Skeletal muscle satellite cell (primary cell): Measurements from ENCODE around the gene PTRH2.

Experiments used
- H3K27me3 ChIP-seq: 2 replicates; pipeline ENCODE4 v1.7.0; 2013; ENCODE audit warnings: low read length; ENCODE audit not compliant: control insufficient read depth, insufficient read depth
- H3K36me3 ChIP-seq: 2 replicates; pipeline ENCODE4 v1.7.0; 2013; ENCODE audit warnings: mild to moderate bottlenecking, control low read depth, low read length; ENCODE audit not compliant: insufficient read depth
- H3K4me1 ChIP-seq: 2 replicates; pipeline ENCODE4 v1.7.0; 2013; ENCODE audit warnings: low read length; ENCODE audit not compliant: control insufficient read depth, insufficient read depth
- H3K4me2 ChIP-seq: 2 replicates; pipeline ENCODE4 v1.7.0; 2013; ENCODE audit warnings: mild to moderate bottlenecking, low read length
- H3K4me3 ChIP-seq: 2 replicates; pipeline ENCODE4 v1.7.0; 2013; ENCODE audit warnings: low read length
- H3K9ac ChIP-seq: 2 replicates; pipeline ENCODE4 v1.7.0; 2013; ENCODE audit warnings: mild to moderate bottlenecking, low read depth, low read length, moderate library complexity
- H3K9me3 ChIP-seq: replicated peaks from 2 replicates; pipeline ENCODE4 v1.7.0; 2013; ENCODE audit warnings: mild to moderate bottlenecking, control low read depth, low read length

The PTRH2 gene

DNA sequence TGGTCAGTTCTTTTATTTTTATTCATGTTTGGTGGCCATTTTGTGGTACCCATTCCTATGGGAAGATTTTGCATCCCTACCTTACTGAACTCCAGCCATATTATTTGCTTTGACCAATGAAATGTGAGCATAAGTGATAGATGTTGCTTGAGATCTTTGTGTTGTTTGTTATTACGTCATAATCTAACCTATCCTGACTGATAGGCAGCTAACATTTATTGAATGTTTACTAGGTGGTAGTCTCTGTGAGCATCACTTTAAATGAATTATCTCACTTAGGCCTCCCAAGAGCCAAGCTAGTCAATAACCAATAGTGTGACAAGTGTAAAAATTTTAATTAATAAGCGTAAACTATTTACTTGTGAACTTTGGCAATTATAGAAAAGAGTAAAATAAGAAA lies 37.8 kb upstream of the PTRH2 start:
- H3K36me3 ChIP-seq: peaks cover 6% of the 10 kb centered on the region
- H3K4me1 ChIP-seq: no peaks in the 10 kb centered on the region
- no peak overlapping the region for H3K4me2 ChIP-seq
- H3K4me3 ChIP-seq: no peak overlapping the region
- H3K9me3 ChIP-seq: no peaks in the 10 kb centered on the region
- no peak overlapping the region for H3K9ac ChIP-seq
- H3K27me3 ChIP-seq: no peaks in the 10 kb centered on the region

DNA sequence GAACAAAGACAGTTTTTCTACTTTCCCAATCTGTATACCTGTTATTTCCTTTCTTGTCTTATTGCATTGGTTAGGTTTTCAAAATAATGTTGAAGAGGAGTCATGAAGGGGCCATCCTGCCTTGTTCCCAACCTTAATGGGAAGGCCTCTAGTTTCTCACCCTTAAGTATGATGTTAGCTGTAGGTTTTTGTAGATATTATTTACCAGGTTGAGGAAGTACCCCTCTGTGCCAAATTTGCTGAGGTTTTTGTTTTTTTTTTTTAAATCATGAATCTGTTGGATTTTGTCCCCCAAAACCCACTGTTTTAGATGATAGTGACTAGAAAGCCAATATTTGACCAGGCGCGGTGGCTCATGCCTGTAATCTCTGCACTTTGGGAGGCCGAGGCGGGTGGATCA lies 36.6 kb upstream of the PTRH2 start:
- Histone ChIP-seq H3K4me2 (no peak overlapping the region), H3K9me3 (no peaks in the 10 kb centered on the region), H3K4me3 (no peak overlapping the region), H3K36me3 (peaks cover 7% of the 10 kb centered on the region), H3K27me3 (no peaks in the 10 kb centered on the region), H3K4me1 (no peaks in the 10 kb centered on the region), H3K9ac (no peak overlapping the region)

DNA sequence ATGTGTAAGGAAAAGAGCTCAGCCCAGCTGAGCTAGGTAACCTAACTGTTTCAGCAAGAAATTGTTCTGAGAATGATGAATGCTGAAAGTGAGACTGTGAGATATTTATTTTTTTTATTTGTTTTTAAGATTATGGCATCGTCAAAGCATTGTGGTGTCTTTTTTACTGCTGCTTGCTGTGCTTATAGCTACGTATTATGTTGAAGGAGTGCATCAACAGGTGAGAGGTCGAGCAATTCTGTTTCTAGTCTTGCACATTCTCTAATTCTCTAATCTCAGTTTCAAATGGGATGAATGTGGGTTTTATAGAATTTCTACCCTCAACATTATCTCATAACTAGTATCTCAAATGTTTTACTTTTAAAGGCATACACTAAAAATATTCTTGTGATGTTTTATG lies 30.1 kb upstream of the PTRH2 start:
- H3K36me3 ChIP-seq: peaks cover 9% of the 10 kb centered on the region
- no peak overlapping the region for H3K4me2 ChIP-seq
- no peak overlapping the region for H3K4me3 ChIP-seq

DNA sequence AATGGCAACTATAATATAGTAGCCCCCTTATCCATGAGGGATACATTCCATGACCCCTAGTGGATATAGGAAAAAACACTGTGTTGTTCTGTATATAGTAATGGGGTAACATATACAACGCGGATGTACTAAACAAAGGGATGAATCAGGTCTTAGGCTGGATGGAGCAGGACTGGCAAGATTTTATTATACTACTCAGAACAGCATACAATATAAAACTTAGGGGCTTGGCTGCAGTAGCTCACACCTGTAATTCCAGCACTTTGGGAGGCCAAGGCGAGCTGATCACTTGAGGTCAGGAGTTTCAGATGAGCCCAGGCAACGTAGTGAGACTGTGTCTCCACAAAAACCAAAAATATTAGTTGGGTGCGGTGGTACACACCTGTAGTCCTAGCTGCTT lies 27.0 kb upstream of the PTRH2 start:
- no peaks in the 10 kb centered on the region for H3K27me3 ChIP-seq
- no peak overlapping the region for H3K4me2 ChIP-seq
- no peak overlapping the region for H3K4me3 ChIP-seq
- H3K9me3 ChIP-seq: no peaks in the 10 kb centered on the region
- H3K4me1 ChIP-seq: no peaks in the 10 kb centered on the region
- H3K36me3 ChIP-seq: peaks cover 14% of the 10 kb centered on the region
- H3K9ac ChIP-seq: no peak overlapping the region

More for the DNA sequence above, 30.1 kb upstream of the PTRH2 start:
- Histone ChIP-seq H3K27me3 (no peaks in the 10 kb centered on the region), H3K9ac (no peak overlapping the region), H3K4me1 (no peaks in the 10 kb centered on the region), H3K9me3 (no peaks in the 10 kb centered on the region)

DNA sequence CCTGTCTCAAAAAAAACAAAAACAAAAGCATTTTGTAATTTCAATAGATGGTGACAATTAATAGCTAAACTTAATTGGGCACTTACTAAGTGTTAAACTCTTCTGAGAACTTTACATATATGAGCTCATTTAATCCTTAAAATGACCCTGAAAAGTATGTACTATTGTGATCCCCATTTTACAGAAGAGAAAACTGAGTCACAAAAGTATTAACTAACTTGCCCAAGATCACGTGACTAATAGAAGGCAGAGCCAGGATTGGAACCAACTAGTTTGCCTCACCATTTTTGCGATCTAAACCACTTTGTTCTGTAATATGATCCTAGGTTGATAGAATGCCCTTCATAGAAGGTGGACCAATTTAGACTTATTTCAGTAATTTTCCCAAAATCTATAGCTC lies 26.5 kb upstream of the PTRH2 start:
- Histone ChIP-seq H3K9ac (no peak overlapping the region), H3K9me3 (no peaks in the 10 kb centered on the region), H3K4me3 (no peak overlapping the region), H3K4me2 (no peak overlapping the region), H3K36me3 (peaks cover 12% of the 10 kb centered on the region), H3K4me1 (no peaks in the 10 kb centered on the region), H3K27me3 (no peaks in the 10 kb centered on the region)

DNA sequence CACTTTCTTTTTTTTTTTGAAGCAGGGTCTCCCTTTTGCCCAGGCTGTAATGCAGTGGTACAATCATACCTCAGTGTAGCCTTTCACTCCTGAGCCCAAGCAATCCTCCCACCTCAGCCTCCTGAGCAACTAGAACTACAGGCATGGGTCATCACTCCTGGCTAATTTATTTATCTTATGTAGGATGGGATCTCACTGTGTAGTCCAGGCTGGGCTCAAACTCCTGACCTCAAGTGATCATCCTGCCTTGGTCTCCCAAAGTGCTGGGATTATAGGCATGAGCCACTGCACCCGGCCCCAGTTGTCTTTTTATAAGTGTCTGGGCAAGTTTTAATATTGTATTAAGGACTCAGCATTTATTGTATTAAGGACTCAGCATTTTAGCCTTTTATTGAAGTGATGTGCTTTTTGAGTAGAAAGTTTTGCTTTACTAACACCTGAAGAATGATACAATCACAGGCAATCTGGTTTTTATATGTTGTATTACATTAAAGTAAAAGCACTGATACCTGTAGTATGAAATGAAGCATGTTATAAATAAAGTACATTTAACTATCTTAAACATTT lies 23.1 kb upstream of the PTRH2 start:
- no peaks in the 10 kb centered on the region for H3K27me3 ChIP-seq
- peaks cover 10% of the 10 kb centered on the region for H3K36me3 ChIP-seq
- no peak overlapping the region for H3K4me2 ChIP-seq
- H3K9me3 ChIP-seq: no peaks in the 10 kb centered on the region
- no peak overlapping the region for H3K9ac ChIP-seq
- H3K4me1 ChIP-seq: no peaks in the 10 kb centered on the region
- H3K4me3 ChIP-seq: no peak overlapping the region

DNA sequence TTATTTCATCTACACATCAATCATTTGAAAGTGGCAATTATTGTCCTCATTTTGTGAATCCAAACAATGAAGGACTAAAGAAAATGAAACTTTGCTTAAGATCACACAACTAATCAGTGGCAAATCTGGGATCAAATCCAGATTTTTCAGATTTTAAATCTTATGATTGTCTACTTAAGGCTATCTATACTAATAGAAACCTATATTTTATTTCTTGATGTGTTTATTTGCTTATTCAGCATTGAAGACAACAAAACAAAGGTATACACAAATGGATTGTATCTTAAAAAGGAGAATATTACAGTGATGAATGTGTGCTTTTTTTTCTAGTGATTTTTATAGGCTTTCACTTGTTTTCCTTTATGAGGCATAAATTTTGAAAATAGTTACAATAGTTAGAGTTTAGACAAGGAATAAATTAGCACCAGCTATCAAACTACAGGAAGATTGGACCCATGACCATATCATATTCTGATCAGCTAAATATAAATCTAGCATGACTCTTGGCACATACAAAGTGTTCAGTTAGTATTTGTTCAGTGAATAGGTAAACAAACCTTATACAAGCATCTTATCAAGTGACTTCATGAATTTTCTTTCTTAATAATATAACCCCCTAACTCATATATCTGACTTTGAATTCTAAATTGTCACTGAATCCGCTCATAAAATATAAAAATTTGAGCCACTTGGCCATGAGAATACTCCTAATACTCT lies 20.7 kb upstream of the PTRH2 start:
- Histone ChIP-seq H3K4me1 (no peaks in the 10 kb centered on the region), H3K4me2 (no peak overlapping the region), H3K36me3 (peaks cover 9% of the 10 kb centered on the region), H3K9ac (no peak overlapping the region), H3K27me3 (no peaks in the 10 kb centered on the region), H3K4me3 (no peak overlapping the region), H3K9me3 (no peaks in the 10 kb centered on the region)

DNA sequence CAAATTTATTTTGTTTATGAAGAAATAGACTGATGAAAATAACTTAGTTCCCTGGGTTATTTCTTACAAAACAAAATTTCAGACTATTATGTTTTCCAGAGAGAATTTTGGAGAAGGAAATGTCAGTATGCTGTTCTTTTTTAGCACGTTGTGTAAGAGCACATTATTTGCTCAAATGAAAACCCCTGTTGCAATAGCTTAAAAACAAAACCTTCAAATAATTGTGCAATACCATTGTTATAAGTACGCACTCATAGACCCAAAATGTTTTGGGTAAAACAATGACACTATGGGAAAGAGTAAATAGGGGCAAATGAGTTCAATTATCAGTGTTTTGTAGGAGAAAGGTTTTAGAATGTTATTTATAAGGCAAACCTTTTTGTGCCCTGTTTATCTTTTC lies 18.5 kb upstream of the PTRH2 start:
- no peaks in the 10 kb centered on the region for H3K27me3 ChIP-seq
- no peak overlapping the region for H3K4me2 ChIP-seq
- H3K4me1 ChIP-seq: no peaks in the 10 kb centered on the region
- H3K4me3 ChIP-seq: no peak overlapping the region
- H3K36me3 ChIP-seq: peaks cover 5% of the 10 kb centered on the region
- H3K9ac ChIP-seq: no peak overlapping the region
- no peaks in the 10 kb centered on the region for H3K9me3 ChIP-seq

DNA sequence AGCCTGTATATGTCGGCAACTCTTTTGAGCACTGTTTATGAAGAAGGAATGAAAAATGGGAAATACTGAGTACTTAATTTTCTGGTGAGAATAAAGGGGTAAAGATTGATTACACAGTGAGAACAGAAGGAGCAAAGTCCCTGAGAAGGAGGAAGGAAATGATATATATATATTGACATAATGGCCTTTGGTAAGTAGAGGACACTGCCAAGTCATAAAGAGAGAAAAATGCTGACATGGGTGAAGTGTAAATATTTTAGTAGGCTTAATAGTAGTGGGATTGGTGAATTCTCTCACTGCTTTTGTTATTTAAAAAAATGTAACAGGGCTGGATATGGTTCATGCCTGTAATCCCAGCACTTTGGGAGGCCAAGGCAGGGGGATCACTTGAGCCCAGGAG lies 16.4 kb upstream of the PTRH2 start:
- Histone ChIP-seq H3K4me1 (no peaks in the 10 kb centered on the region), H3K4me3 (no peak overlapping the region), H3K27me3 (no peaks in the 10 kb centered on the region), H3K9me3 (no peaks in the 10 kb centered on the region), H3K4me2 (no peak overlapping the region), H3K9ac (no peak overlapping the region), H3K36me3 (no peaks in the 10 kb centered on the region)

DNA sequence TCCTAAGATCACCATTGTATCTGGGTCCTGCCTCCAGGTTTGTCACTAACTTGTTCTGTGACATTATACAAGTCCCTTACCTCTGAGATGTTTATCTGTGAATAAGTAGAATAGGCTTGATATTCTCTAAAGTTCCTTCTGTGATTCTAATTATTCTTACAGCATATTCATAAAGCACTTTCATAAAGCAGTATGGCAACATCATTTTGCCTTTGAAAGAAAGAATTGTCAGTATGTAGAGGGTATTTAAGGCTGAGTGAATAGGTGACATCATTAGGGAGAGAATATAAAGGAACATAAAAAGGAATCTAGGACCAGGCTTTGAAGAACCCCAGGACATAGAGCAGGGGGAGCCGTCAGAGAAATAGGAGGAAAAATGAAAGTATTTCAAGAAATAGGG lies 15.8 kb upstream of the PTRH2 start:
- H3K27me3 ChIP-seq: no peaks in the 10 kb centered on the region
- H3K4me3 ChIP-seq: no peak overlapping the region
- no peak overlapping the region for H3K4me2 ChIP-seq
- no peaks in the 10 kb centered on the region for H3K9me3 ChIP-seq
- no peaks in the 10 kb centered on the region for H3K36me3 ChIP-seq
- H3K9ac ChIP-seq: no peak overlapping the region
- H3K4me1 ChIP-seq: no peaks in the 10 kb centered on the region

DNA sequence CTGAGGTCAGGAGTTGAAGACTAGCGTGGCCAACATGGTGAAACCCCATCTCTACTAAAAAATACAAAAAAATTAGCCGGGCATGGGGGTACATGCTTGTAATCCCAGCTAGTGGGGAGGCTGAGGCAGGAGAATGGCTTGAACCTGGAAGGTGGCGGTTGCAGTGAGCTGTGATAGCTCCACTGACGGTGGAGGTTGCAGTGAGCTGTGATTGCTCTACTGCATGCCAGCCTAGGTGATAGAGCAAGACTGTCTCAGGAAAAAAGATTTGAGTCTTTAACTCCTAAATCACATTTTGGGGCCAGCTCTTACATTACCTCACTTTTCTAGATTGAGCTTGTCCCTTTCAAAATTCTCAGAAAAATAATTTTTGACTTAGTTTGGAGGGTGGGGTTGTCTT lies 15.4 kb upstream of the PTRH2 start:
- Histone ChIP-seq H3K4me1 (no peaks in the 10 kb centered on the region), H3K4me3 (no peak overlapping the region), H3K27me3 (no peaks in the 10 kb centered on the region), H3K4me2 (no peak overlapping the region), H3K9ac (no peak overlapping the region), H3K36me3 (no peaks in the 10 kb centered on the region), H3K9me3 (no peaks in the 10 kb centered on the region)

DNA sequence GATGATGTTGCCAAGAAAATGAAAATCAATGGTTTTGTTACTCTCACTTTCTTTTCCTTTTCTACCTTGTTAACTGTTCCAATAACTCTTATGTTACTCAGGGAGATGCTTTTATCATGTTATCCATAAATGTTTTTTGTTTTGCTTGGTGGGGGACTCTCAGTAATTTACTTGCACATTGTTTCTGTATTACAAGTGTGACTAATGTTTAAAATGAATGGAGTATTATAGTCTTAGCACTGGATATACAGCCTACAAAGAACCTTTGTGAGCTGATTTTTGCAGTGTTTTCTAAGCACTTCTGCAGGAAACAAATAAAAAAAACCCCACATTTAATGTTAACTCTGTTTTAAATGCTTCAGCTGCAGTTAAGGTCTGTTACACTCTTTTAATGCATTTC lies 12.3 kb upstream of the PTRH2 start:
- H3K9me3 ChIP-seq: no peaks in the 10 kb centered on the region
- H3K4me3 ChIP-seq: no peak overlapping the region
- H3K4me1 ChIP-seq: no peaks in the 10 kb centered on the region
- H3K36me3 ChIP-seq: no peaks in the 10 kb centered on the region
- no peak overlapping the region for H3K9ac ChIP-seq
- no peaks in the 10 kb centered on the region for H3K27me3 ChIP-seq
- no peak overlapping the region for H3K4me2 ChIP-seq
